GM19395 (cell line): Measurements from ENCODE around the gene BCL2L1.
"Not testable (repeated sequence)": the region's sequence is repeated elsewhere in the genome, so short reads cannot be mapped to it uniquely, and the experiment has no call there.

Source experiments
- ATAC-seq: cut with Tn5 transposase; IDR thresholded peaks from one replicate; pipeline ENCODE4 v1.9.1; 2021; ENCODE audit warnings: mild to moderate bottlenecking, moderate library complexity; ENCODE audit not compliant: unreplicated experiment

Gene BCL2L1

GRCh38 chr20:31722257-31723068 is at the start of gene BCL2L1:
Gene BCL2L1, minus strand, starts transcription at chr20:31722868. Its CDS starts 650 bp downstream, at chr20:31722218.
- ATAC-seq = peak; percentile 31

GRCh38 chr20:31770243-31770642 is 47.6 kb upstream of the BCL2L1 start:
- ATAC-seq = no peak

GRCh38 chr20:31769681-31770080 is 47.0 kb upstream of the BCL2L1 start:
- ATAC-seq = no peak

GRCh38 chr20:31767805-31768204 is 45.1 kb upstream of the BCL2L1 start:
- no peak for ATAC-seq

- no peak for ATAC-seq
Measured at GRCh38 chr20:31764641-31765305, 42.1 kb upstream of the BCL2L1 start.

GRCh38 chr20:31760519-31761240 is 38.0 kb upstream of the BCL2L1 start:
- no peak for ATAC-seq

- no peak for ATAC-seq
Measured at GRCh38 chr20:31759836-31760518, 37.3 kb upstream of the BCL2L1 start.

GRCh38 chr20:31758991-31759390 is 36.3 kb upstream of the BCL2L1 start:
- no peak for ATAC-seq

GRCh38 chr20:31758521-31758920 is 35.9 kb upstream of the BCL2L1 start:
- ATAC-seq = no peak

GRCh38 chr20:31757254-31757653 is 34.6 kb upstream of the BCL2L1 start:
- no peak for ATAC-seq

- no peak for ATAC-seq
Measured at GRCh38 chr20:31751126-31751525, 28.5 kb upstream of the BCL2L1 start.

GRCh38 chr20:31749223-31749622 is 26.6 kb upstream of the BCL2L1 start:
- ATAC-seq = no peak

- ATAC-seq = no peak
Measured at GRCh38 chr20:31747640-31748039, 25.0 kb upstream of the BCL2L1 start.

- ATAC-seq = not testable (repeated sequence)
Measured at GRCh38 chr20:31747028-31747427, 24.4 kb upstream of the BCL2L1 start.

GRCh38 chr20:31746068-31746878 is 23.6 kb upstream of the BCL2L1 start:
- no peak for ATAC-seq

GRCh38 chr20:31740656-31741323 is 18.1 kb upstream of the BCL2L1 start:
- ATAC-seq = no peak

- ATAC-seq = no peak
Measured at GRCh38 chr20:31740208-31740607, 17.5 kb upstream of the BCL2L1 start.

- no peak for ATAC-seq
Measured at GRCh38 chr20:31739550-31739977, 16.9 kb upstream of the BCL2L1 start.

- peak; percentile 98 for ATAC-seq
Measured at GRCh38 chr20:31738729-31739549, 16.3 kb upstream of the BCL2L1 start, which contains the start of gene TPX2. Gene TPX2, plus strand, starts transcription at chr20:31739290. Its CDS starts 18,187 bp downstream, at chr20:31757477.
